HG03139 (cell line): ENCODE measurements around the gene ADORA3.

ENCODE experiments used
- ATAC-seq: cut with Tn5 transposase; IDR thresholded peaks from one replicate; pipeline ENCODE4 v1.9.1; 2021; ENCODE audit not compliant: unreplicated experiment

Gene ADORA3

GRCh38 chr1:111476761-111477309 is 26.6 kb downstream of the ADORA3 start:
- no peak for ATAC-seq

- no peak for ATAC-seq
These were observed 27.2 kb downstream of the ADORA3 start for GRCh38 chr1:111476214-111476613.

- no peak for ATAC-seq
These were observed 27.7 kb downstream of the ADORA3 start for GRCh38 chr1:111475701-111476100.

- no peak for ATAC-seq
These were observed 28.9 kb downstream of the ADORA3 start for GRCh38 chr1:111474521-111474920.

GRCh38 chr1:111474106-111474505 is 29.3 kb downstream of the ADORA3 start:
- no peak for ATAC-seq

- ATAC-seq = no peak
These were observed 31.9 kb downstream of the ADORA3 start for GRCh38 chr1:111471538-111471937.

GRCh38 chr1:111471012-111471411 is 32.4 kb downstream of the ADORA3 start:
- ATAC-seq = no peak

GRCh38 chr1:111470596-111470995 is 32.8 kb downstream of the ADORA3 start:
- ATAC-seq = no peak

- no peak for ATAC-seq
These were observed 33.9 kb downstream of the ADORA3 start for GRCh38 chr1:111469539-111469938.

- no peak for ATAC-seq
These were observed 34.7 kb downstream of the ADORA3 start for GRCh38 chr1:111468717-111469100.

GRCh38 chr1:111467865-111468716 is 35.3 kb downstream of the ADORA3 start:
- no peak for ATAC-seq

GRCh38 chr1:111466480-111466879 is 37.0 kb downstream of the ADORA3 start:
- ATAC-seq = no peak

GRCh38 chr1:111465754-111466153 is 37.7 kb downstream of the ADORA3 start:
- ATAC-seq = no peak

GRCh38 chr1:111463029-111463683 is 40.3 kb downstream of the ADORA3 start:
- ATAC-seq = no peak

- ATAC-seq = no peak
These were observed 40.9 kb downstream of the ADORA3 start for GRCh38 chr1:111462370-111463028.

GRCh38 chr1:111461765-111462164 is 41.7 kb downstream of the ADORA3 start:
- ATAC-seq = no peak

- ATAC-seq = no peak
These were observed 47.8 kb downstream of the ADORA3 start for GRCh38 chr1:111455642-111456031.

- no peak for ATAC-seq
These were observed 48.4 kb downstream of the ADORA3 start for GRCh38 chr1:111454859-111455641.

GRCh38 chr1:111453706-111454105 is 49.7 kb downstream of the ADORA3 start:
- no peak for ATAC-seq

GRCh38 chr1:111452581-111452980 is 50.9 kb downstream of the ADORA3 start:
- ATAC-seq = no peak

GRCh38 chr1:111450185-111450584 is 53.2 kb downstream of the ADORA3 start:
- ATAC-seq = no peak
